ENCODE measurements around the gene SLIT1. TPM values are rescaled to one million over a fixed set of nuclear protein-coding genes. Genes with fewer than 3 reads are reported as not detected.

SLIT1 gene
- total and polyA plus RNA-seq, 2 of the 8 experiments (the other 6 are each of a cell fraction or from before 2014, with no cell fraction given) = 0.70 to 0.88 TPM

GRCh38 chr10:97024168-97025073 lies 161.3 kb downstream of the SLIT1 start:
- Histone ChIP-seq H2AFZ (ENCODE audit: low read length) (no peak overlapping the region), H2BK12ac (ENCODE audit: low read depth, low read length) (no peak overlapping the region), H3K14ac (ENCODE audit: insufficient read length) (no peak overlapping the region), H3K56ac (replicated peaks; ENCODE audit: insufficient read length, low read depth, low read length) (no peak overlapping the region), H2BK120ac (replicated peaks; ENCODE audit: low read depth, low read length) (no peak overlapping the region), H3K4me2 (ENCODE audit: insufficient read depth in 1 of 2, low read depth in 2 of 2, low read length in 2 of 2) (no peak overlapping the region), H3K9me3 (ENCODE audit: insufficient read depth in 2 of 2, low read depth in 1 of 2, low read length in 1 of 2) (no peaks in the 10 kb centered on the region), H3K27ac (ENCODE audit: low read depth, low read length) (no peak overlapping the region), H3K36me3 (ENCODE audit: control insufficient read depth in 2 of 4, insufficient read depth in 4 of 4, low read length in 3 of 4) (no peaks in the 10 kb centered on the region), H4K20me1 (replicated peaks in 1 of 2; ENCODE audit: control insufficient read depth in 1 of 2, insufficient read depth in 2 of 2, low read length in 2 of 2) (no peaks in the 10 kb centered on the region), H3K4ac (replicated peaks; ENCODE audit: insufficient read length, low read depth, low read length) (no peak overlapping the region), H3K23me2 (ENCODE audit: low read depth, low read length) (no peaks in the 10 kb centered on the region), H4K8ac (ENCODE audit: extremely low read depth, insufficient read depth, low read length) (no peak overlapping the region), H3K23ac (ENCODE audit: insufficient read length) (no peak overlapping the region), H3K79me1 (ENCODE audit: low read depth, low read length) (no peaks in the 10 kb centered on the region), H2AK5ac (ENCODE audit: low read depth, low read length) (no peak overlapping the region), H4K5ac (ENCODE audit: insufficient read length, low read depth, low read length) (no peak overlapping the region), H3K9ac (replicated peaks in 1 of 4; ENCODE audit: extremely low read depth in 1 of 4, low read depth in 3 of 4, low read length in 3 of 4) (no peak overlapping the region), H2BK20ac (ENCODE audit: low read length) (no peak overlapping the region), H3K79me2 (ENCODE audit: control insufficient read depth in 1 of 2, insufficient read depth in 2 of 2, low read length in 2 of 2) (no peaks in the 10 kb centered on the region), H3K4me1 (replicated peaks in 1 of 4; ENCODE audit: control insufficient read depth in 3 of 4, insufficient read depth in 4 of 4, low read length in 3 of 4) (peaks cover 0 to 9% (median 4%) of the 10 kb centered on the region in 4 experiments; a peak in 4 of 7 replicates), H3K4me3 (ENCODE audit: extremely low read depth in 1 of 4, insufficient read depth in 2 of 4, low read depth in 3 of 4, low read length in 4 of 4) (no peak overlapping the region), H3K27me3 (replicated peaks in 1 of 4; ENCODE audit: control insufficient read depth in 3 of 4, extremely low read depth in 1 of 4, insufficient read depth in 3 of 4, low read length in 3 of 4) (no peaks in the 10 kb centered on the region), H2BK5ac (ENCODE audit: low read depth, low read length) (no peak overlapping the region), H2BK15ac (ENCODE audit: low read length) (no peak overlapping the region), H3K18ac (ENCODE audit: extremely low read depth, low read length) (no peak overlapping the region), H4K91ac (replicated peaks; ENCODE audit: insufficient read length, low read length) (no peak overlapping the region)
- FAIRE-seq (no peak), DNase-seq (ENCODE audit: low read depth in 1 of 2, low spot score in 2 of 2) (no peak)
- CTCF ChIA-PET (ENCODE audit: partially characterized antibody) = interaction anchor here (0.8 to 9.9 kb wide), 43 partner anchors 7 to 628 kb away, joined by 3 to 129 read pairs (median 4); no protein-coding TSS in a partner anchor
- WGBS, 2 experiments (ENCODE audit: extremely low coverage in 1 of 2, insufficient coverage in 1 of 2, insufficient read length in 1 of 2, insufficient replicate concordance in 2 of 2, low coverage in 1 of 2, low lambda C conversion rate in 2 of 2, missing lambda C conversion rate in 1 of 2) = 88% methylated on average over 13 of the region's 13 CpGs; no CpG with 5 or more reads in 1 of the 2 experiments
- POLR2A ChIA-PET (ENCODE audit: partially characterized antibody) = no interaction called here
- TF ChIP-seq RAD21 (IDR thresholded peaks at IDR 0.05 in 1 of 2, conservative IDR thresholded peaks at IDR 0.05 in 1 of 2; ENCODE audit: low read depth in 2 of 2, low read length in 2 of 2) = no peak
- no peak for TF ChIP-seq SIN3A (conservative IDR thresholded peaks at IDR 0.05 in 1 of 2, IDR thresholded peaks at IDR 0.05 in 1 of 2; ENCODE audit: low read depth in 1 of 2, low read length in 2 of 2)
- no peak for TF ChIP-seq PHF8 (conservative IDR thresholded peaks at IDR 0.05; ENCODE audit: low read depth, low read length)
- TF ChIP-seq ATF3 (IDR thresholded peaks at IDR 0.05; ENCODE audit: insufficient read depth, low read depth, low read length) = no peak
- no peak for TF ChIP-seq CBX5 (IDR thresholded peaks at IDR 0.05; ENCODE audit: low read depth, low read length)
- no peak for TF ChIP-seq JUND (IDR thresholded peaks at IDR 0.05; ENCODE audit: low read length)
- TF ChIP-seq GTF2F1 (IDR thresholded peaks at IDR 0.05; ENCODE audit: borderline replicate concordance, low read depth, low read length) = no peak
- no peak for TF ChIP-seq EZH2 (IDR thresholded peaks at IDR 0.05; ENCODE audit: low read depth, low read length, severe bottlenecking)
- no peak for TF ChIP-seq SUZ12 (IDR thresholded peaks at IDR 0.05; ENCODE audit: low read length)
- TF ChIP-seq BACH1 (IDR thresholded peaks at IDR 0.05; ENCODE audit: low read length) = no peak
- TF ChIP-seq FOSL1 (IDR thresholded peaks at IDR 0.05; ENCODE audit: insufficient read depth, low read depth, low read length) = no peak

Measured in H1 (cell line).